ENCODE measurements around the gene UPB1. TPM values are rescaled to one million over a fixed set of nuclear protein-coding genes. Genes with fewer than 3 reads are reported as not detected.

The UPB1 gene
- total RNA-seq, 1 experiment from 2014 or later = 0.09 TPM

DNA sequence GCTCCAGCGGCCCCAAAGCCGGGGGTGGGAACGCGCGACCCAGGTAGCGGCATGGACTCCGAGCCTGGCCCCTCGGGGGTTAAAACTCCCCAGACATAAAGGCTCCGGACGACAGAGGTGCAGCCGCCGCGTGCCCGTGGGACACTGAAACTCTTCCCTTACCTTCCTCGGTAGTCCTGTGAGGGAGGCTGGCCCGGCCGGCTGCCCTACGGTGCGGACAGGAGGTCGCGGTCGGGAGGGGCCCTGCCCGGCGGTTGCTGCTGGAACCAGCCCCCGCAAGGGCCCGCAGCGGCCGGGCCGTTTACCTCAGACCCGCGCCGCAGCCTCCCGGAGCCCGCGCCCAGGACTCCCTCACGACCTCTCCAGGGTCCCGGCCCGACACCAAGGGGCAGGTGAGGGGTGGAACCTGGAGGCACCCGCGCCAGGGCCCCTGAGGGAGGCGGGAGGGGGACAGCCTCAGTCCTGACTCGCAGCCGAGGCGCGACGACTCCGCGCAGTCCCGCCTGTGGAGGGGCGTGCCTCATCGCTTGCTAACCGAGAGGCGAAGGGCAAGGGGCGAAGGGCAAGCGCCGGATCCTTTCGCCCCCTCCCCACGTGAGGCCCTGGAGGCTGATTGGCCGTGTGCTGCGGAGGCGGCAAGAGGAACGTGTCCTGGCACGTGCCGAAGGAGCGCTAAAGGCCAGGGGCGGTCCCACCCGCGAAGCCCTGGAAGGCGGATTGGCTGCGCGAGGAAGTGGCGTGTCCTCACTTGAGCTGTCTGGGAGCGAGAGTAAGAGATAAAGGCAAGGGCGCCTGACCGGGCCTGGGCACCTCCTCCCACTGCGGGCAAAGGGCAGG lies at the start of gene UPB1 (continued):
- TF ChIP-seq, protein P1, sequence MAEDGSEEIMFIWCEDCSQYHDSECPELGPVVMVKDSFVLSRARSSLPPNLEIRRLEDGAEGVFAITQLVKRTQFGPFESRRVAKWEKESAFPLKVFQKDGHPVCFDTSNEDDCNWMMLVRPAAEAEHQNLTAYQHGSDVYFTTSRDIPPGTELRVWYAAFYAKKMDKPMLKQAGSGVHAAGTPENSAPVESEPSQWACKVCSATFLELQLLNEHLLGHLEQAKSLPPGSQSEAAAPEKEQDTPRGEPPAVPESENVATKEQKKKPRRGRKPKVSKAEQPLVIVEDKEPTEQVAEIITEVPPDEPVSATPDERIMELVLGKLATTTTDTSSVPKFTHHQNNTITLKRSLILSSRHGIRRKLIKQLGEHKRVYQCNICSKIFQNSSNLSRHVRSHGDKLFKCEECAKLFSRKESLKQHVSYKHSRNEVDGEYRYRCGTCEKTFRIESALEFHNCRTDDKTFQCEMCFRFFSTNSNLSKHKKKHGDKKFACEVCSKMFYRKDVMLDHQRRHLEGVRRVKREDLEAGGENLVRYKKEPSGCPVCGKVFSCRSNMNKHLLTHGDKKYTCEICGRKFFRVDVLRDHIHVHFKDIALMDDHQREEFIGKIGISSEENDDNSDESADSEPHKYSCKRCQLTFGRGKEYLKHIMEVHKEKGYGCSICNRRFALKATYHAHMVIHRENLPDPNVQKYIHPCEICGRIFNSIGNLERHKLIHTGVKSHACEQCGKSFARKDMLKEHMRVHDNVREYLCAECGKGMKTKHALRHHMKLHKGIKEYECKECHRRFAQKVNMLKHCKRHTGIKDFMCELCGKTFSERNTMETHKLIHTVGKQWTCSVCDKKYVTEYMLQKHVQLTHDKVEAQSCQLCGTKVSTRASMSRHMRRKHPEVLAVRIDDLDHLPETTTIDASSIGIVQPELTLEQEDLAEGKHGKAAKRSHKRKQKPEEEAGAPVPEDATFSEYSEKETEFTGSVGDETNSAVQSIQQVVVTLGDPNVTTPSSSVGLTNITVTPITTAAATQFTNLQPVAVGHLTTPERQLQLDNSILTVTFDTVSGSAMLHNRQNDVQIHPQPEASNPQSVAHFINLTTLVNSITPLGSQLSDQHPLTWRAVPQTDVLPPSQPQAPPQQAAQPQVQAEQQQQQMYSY (CRISPR knock-in tag; IDR thresholded peaks at IDR 0.05) = peak; percentile 87
- TF ChIP-seq, protein P2, sequence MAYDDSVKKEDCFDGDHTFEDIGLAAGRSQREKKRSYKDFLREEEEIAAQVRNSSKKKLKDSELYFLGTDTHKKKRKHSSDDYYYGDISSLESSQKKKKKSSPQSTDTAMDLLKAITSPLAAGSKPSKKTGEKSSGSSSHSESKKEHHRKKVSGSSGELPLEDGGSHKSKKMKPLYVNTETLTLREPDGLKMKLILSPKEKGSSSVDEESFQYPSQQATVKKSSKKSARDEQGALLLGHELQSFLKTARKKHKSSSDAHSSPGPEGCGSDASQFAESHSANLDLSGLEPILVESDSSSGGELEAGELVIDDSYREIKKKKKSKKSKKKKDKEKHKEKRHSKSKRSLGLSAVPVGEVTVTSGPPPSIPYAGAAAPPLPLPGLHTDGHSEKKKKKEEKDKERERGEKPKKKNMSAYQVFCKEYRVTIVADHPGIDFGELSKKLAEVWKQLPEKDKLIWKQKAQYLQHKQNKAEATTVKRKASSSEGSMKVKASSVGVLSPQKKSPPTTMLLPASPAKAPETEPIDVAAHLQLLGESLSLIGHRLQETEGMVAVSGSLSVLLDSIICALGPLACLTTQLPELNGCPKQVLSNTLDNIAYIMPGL (CRISPR knock-in tag; IDR thresholded peaks at IDR 0.05) = peak; percentile 95
- TF ChIP-seq, protein P3, sequence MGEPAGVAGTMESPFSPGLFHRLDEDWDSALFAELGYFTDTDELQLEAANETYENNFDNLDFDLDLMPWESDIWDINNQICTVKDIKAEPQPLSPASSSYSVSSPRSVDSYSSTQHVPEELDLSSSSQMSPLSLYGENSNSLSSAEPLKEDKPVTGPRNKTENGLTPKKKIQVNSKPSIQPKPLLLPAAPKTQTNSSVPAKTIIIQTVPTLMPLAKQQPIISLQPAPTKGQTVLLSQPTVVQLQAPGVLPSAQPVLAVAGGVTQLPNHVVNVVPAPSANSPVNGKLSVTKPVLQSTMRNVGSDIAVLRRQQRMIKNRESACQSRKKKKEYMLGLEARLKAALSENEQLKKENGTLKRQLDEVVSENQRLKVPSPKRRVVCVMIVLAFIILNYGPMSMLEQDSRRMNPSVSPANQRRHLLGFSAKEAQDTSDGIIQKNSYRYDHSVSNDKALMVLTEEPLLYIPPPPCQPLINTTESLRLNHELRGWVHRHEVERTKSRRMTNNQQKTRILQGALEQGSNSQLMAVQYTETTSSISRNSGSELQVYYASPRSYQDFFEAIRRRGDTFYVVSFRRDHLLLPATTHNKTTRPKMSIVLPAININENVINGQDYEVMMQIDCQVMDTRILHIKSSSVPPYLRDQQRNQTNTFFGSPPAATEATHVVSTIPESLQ (CRISPR knock-in tag; IDR thresholded peaks at IDR 0.05) = peak; percentile 90
- TF ChIP-seq ZNF263 (CRISPR knock-in tag; IDR thresholded peaks at IDR 0.05; ENCODE audit: low read depth) (peak; percentile 89; the same call in 1 of the 2 replicates), TP53 (CRISPR knock-in tag; IDR thresholded peaks at IDR 0.05) (peak; percentile 99), TEAD4 (CRISPR knock-in tag; IDR thresholded peaks at IDR 0.05) (peak; percentile 97), CREB1 (CRISPR knock-in tag; IDR thresholded peaks at IDR 0.05) (peak; percentile 98), GRHL2 (CRISPR knock-in tag; IDR thresholded peaks at IDR 0.05; ENCODE audit: insufficient replicate concordance, severe bottlenecking) (no peak), ZNF232 (CRISPR knock-in tag; IDR thresholded peaks at IDR 0.05) (peak; percentile 99), SOX15 (CRISPR knock-in tag; IDR thresholded peaks at IDR 0.05) (no peak), GABPB1 (CRISPR knock-in tag; IDR thresholded peaks at IDR 0.05) (no peak), ESRRA (CRISPR knock-in tag; IDR thresholded peaks at IDR 0.05; ENCODE audit: borderline replicate concordance) (peak; percentile 97), ZNF396 (CRISPR knock-in tag; IDR thresholded peaks at IDR 0.05; ENCODE audit: borderline replicate concordance) (no peak), ZNF423 (CRISPR knock-in tag; IDR thresholded peaks at IDR 0.05) (no peak)
- TF ChIP-seq, protein P4, sequence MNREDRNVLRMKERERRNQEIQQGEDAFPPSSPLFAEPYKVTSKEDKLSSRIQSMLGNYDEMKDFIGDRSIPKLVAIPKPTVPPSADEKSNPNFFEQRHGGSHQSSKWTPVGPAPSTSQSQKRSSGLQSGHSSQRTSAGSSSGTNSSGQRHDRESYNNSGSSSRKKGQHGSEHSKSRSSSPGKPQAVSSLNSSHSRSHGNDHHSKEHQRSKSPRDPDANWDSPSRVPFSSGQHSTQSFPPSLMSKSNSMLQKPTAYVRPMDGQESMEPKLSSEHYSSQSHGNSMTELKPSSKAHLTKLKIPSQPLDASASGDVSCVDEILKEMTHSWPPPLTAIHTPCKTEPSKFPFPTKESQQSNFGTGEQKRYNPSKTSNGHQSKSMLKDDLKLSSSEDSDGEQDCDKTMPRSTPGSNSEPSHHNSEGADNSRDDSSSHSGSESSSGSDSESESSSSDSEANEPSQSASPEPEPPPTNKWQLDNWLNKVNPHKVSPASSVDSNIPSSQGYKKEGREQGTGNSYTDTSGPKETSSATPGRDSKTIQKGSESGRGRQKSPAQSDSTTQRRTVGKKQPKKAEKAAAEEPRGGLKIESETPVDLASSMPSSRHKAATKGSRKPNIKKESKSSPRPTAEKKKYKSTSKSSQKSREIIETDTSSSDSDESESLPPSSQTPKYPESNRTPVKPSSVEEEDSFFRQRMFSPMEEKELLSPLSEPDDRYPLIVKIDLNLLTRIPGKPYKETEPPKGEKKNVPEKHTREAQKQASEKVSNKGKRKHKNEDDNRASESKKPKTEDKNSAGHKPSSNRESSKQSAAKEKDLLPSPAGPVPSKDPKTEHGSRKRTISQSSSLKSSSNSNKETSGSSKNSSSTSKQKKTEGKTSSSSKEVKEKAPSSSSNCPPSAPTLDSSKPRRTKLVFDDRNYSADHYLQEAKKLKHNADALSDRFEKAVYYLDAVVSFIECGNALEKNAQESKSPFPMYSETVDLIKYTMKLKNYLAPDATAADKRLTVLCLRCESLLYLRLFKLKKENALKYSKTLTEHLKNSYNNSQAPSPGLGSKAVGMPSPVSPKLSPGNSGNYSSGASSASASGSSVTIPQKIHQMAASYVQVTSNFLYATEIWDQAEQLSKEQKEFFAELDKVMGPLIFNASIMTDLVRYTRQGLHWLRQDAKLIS (CRISPR knock-in tag; IDR thresholded peaks at IDR 0.05; ENCODE audit: borderline replicate concordance) = peak; percentile 99
- TF ChIP-seq, protein P5, sequence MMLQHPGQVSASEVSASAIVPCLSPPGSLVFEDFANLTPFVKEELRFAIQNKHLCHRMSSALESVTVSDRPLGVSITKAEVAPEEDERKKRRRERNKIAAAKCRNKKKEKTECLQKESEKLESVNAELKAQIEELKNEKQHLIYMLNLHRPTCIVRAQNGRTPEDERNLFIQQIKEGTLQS (CRISPR knock-in tag; conservative IDR thresholded peaks at IDR 0.05) = peak; percentile 97
- TF ChIP-seq, protein P6, sequence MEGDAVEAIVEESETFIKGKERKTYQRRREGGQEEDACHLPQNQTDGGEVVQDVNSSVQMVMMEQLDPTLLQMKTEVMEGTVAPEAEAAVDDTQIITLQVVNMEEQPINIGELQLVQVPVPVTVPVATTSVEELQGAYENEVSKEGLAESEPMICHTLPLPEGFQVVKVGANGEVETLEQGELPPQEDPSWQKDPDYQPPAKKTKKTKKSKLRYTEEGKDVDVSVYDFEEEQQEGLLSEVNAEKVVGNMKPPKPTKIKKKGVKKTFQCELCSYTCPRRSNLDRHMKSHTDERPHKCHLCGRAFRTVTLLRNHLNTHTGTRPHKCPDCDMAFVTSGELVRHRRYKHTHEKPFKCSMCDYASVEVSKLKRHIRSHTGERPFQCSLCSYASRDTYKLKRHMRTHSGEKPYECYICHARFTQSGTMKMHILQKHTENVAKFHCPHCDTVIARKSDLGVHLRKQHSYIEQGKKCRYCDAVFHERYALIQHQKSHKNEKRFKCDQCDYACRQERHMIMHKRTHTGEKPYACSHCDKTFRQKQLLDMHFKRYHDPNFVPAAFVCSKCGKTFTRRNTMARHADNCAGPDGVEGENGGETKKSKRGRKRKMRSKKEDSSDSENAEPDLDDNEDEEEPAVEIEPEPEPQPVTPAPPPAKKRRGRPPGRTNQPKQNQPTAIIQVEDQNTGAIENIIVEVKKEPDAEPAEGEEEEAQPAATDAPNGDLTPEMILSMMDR (IDR thresholded peaks at IDR 0.05) = no peak
- TF ChIP-seq, protein P7, sequence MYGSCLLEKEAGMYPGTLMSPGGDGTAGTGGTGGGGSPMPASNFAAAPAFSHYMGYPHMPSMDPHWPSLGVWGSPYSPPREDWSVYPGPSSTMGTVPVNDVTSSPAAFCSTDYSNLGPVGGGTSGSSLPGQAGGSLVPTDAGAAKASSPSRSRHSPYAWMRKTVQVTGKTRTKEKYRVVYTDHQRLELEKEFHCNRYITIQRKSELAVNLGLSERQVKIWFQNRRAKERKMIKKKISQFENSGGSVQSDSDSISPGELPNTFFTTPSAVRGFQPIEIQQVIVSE (CRISPR knock-in tag; IDR thresholded peaks at IDR 0.05; ENCODE audit: borderline replicate concordance) = no peak
- TF ChIP-seq, protein P8, sequence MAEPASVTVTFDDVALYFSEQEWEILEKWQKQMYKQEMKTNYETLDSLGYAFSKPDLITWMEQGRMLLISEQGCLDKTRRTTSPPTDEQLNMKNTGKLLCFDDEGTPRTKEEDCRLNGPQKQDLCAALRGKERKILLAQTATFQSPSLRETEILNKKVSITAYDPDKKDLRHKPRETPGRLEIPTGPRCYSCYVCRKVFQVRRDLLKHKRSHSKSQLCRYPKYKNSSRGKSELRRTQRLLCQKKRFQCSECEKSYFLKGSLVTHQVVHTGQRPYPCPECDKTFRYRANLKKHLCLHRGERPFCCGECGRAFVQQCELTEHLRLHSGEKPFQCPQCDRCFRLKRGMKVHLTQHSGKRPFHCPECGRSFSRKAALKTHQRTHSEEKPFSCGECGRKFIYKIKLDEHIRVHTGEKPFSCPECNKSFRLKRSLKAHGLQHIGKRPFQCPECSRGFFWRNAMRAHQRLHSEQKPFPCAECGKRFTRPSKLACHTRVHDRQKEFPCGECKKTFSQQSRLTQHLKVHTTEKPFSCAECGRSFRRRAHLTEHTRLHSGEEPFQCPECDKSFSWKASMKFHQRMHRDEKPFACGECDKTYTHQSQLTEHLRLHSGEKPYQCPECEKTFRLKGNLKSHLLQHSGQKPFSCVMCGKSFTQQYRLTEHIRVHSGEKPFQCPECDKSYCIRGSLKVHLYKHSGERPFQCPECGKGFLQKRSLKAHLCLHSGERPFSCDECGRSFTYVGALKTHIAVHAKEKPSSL (CRISPR knock-in tag; conservative IDR thresholded peaks at IDR 0.05) = no peak
- TF ChIP-seq, protein P9, sequence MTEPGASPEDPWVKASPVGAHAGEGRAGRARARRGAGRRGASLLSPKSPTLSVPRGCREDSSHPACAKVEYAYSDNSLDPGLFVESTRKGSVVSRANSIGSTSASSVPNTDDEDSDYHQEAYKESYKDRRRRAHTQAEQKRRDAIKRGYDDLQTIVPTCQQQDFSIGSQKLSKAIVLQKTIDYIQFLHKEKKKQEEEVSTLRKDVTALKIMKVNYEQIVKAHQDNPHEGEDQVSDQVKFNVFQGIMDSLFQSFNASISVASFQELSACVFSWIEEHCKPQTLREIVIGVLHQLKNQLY (CRISPR knock-in tag; IDR thresholded peaks at IDR 0.05) = peak; percentile 96

Measured in WTC11 (cell line).